Spleen (tissue), 11 donors: ENCODE results near the gene NLK. TPM values are rescaled to one million over a fixed set of nuclear protein-coding genes. Genes with fewer than 3 reads are reported as not detected.

ENCODE experiments used
- DNase-seq: peaks from one replicate; pipeline ENCODE4 v3.0.0-alpha.2; 2020
- H3K27ac ChIP-seq, 8 donors: fragments of 200-600 bp; sonication (generic) in 7 of 8; 1 replicate in 4 of 8; 2 replicates in 4 of 8; pipeline versions ENCODE4 v1.5.0 to v1.8.0; 2016 to 2021; ENCODE audit warnings: inconsistent platforms in 4 of 8, mild to moderate bottlenecking in 4 of 8, moderate library complexity in 1 of 8
- H3K27me3 ChIP-seq, 7 donors: fragments of 200-600 bp; sonication (generic) in 6 of 7; replicated peaks in 1 of 7; 1 replicate in 4 of 7; 2 replicates in 3 of 7; pipeline versions ENCODE4 v1.5.0 to v1.8.0; 2016 to 2021; ENCODE audit warnings: inconsistent platforms in 3 of 7, mild to moderate bottlenecking in 1 of 7
- H3K36me3 ChIP-seq, 6 donors: fragments of 200-600 bp; sonication (generic) in 5 of 6; 1 replicate in 4 of 6; 2 replicates in 2 of 6; pipeline versions ENCODE4 v1.5.0 to v1.8.0; 2016 to 2021; ENCODE audit warnings: inconsistent platforms in 2 of 6
- H3K4me1 ChIP-seq, 6 donors: fragments of 200-600 bp; sonication (generic) in 5 of 6; 1 replicate in 3 of 6; 2 replicates in 3 of 6; pipeline versions ENCODE4 v1.5.0 to v1.8.0; 2016 to 2021; ENCODE audit warnings: inconsistent platforms in 3 of 6
- H3K4me3 ChIP-seq, 8 donors: fragments of 200-600 bp; sonication (generic) in 7 of 8; 1 replicate in 4 of 8; 2 replicates in 4 of 8; pipeline versions ENCODE4 v1.5.0 to v1.8.0; 2016 to 2021; ENCODE audit warnings: inconsistent platforms in 4 of 8, mild to moderate bottlenecking in 4 of 8, moderate library complexity in 2 of 8
- H3K9me3 ChIP-seq, 8 donors: fragments of 200-600 bp; sonication (generic) in 7 of 8; 1 replicate in 4 of 8; 2 replicates in 4 of 8; pipeline versions ENCODE4 v1.5.0 to v1.8.0; 2016 to 2021; ENCODE audit warnings: inconsistent platforms in 4 of 8
- POLR2A ChIP-seq, 3 donors: fragments of 450-650 bp; IDR thresholded peaks; one replicate each; pipeline ENCODE4 v1.5.1; 2017; ENCODE audit warnings: antibody characterized with exemption in 3 of 3, mild to moderate bottlenecking in 1 of 3
- POLR2AphosphoS5 ChIP-seq, 3 donors: sonication (generic); formaldehyde crosslinking; IDR thresholded peaks; one replicate each; pipeline ENCODE4 v1.5.1; 2017; ENCODE audit warnings: antibody characterized with exemption in 3 of 3
- WGBS, 5 donors: extraction: QIAGEN DNeasy Blood & Tissue Kit in 3 of 5; methylation state at CpG; one replicate each; pipeline versions ENCODE4 v1.1.5 to v1.1.7; 2013 to 2018; 5-methylcytosine and 5-hydroxymethylcytosine counted together
- intact Hi-C: fragments of 100-400 bp; cut with DNase I; formaldehyde crosslinking; loops from one replicate; pipeline ENCODE4 v1.15.0; 2023; ENCODE audit warnings: low total_unique reads
- polyA plus RNA-seq, 3 donors: library from polyadenylated mRNA; stranded (reverse); fragments of 200-250 nt; gene quantifications; one replicate each; pipeline ENCODE4 v1.2.1, GENCODE V29; 2013
- total RNA-seq, 7 donors: library from RNA; depleted of rRNA in 3 of 7; stranded (reverse); fragments of >200 nt in 3 of 7; fragmentation: NEBNext Ultra II Directional in 4 of 7; extraction: Animal tissue kit (Norgen Biotek cat#: 25700) in 4 of 7; gene quantifications; one replicate each; pipeline versions ENCODE4 v1.1.0 to v1.2.1, GENCODE V29; 2016 to 2021
- TF ChIP-seq, protein P1 (sequence below), 11 experiments: fragments of 200-600 bp in 7 of 11; fragments of 450-650 bp in 4 of 11; sonication (generic) in 4 of 11; IDR thresholded peaks in 8 of 11; conservative IDR thresholded peaks in 3 of 11; 1 replicate in 7 of 11; 2 replicates in 4 of 11; pipeline versions ENCODE4 v1.4.0 to v1.8.0; 2016 to 2021; ENCODE audit warnings: antibody characterized with exemption in 11 of 11, inconsistent platforms in 4 of 11, mild to moderate bottlenecking in 1 of 11
- donor health status: healthy with polysubstance abuse.
- donor health status: DM: no; HTN: no; CAD: no; lungs with moderate emphysema.
- donor health status: DM: no; HTN: no; CAD: no.
- donor health status: Bipolar disorder and iron deficiency.
- donor health status: healthy.
- donor health status: DM: no; HTN: no; CAD: no.
- donor health status: DM: yes; HTN: yes; CAD: no.

Gene NLK
- total and polyA plus RNA-seq, 10 donors, result 12.6 to 49.4 (median 34.3) TPM

GRCh38 chr17:28141313-28141712, 98.8 kb downstream of the NLK start:
- DNase-seq, result no peak
- no peaks in the 10 kb centered on the region for H3K9me3 ChIP-seq
- no peaks in the 10 kb centered on the region for H3K27me3 ChIP-seq
- no peak overlapping the region for H3K4me3 ChIP-seq
- H3K4me1 ChIP-seq, result no peaks in the 10 kb centered on the region
- no peak for TF ChIP-seq POLR2A (IDR thresholded peaks at IDR 0.05)
- 89 to 94% (median 93%) methylated on average over 3 of the region's 3 CpGs for WGBS, 5 donors
- H3K27ac ChIP-seq, result no peak overlapping the region
- H3K36me3 ChIP-seq, result peaks cover 0 to 54% (median 2%) of the 10 kb centered on the region in 6 donors
- intact Hi-C loops, result no loop called here

DNA sequence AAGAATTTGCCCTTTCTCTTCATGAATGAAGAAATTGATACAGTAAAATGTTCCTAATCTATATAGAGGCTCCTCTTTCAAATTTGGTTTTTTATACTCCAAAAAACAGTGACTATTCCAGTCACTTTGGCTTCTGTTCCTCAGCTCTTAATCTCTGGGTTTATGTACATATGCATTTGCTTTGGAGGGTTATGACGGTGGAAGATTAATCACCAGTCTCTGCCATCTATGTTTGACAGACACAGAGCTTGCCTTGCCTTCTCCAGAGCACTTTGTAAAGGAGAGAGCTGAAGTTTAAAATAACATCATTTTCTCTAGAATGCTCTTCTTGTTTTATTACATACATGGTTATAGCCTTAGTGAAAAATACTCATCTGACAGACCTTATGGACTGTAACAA, 99.3 kb downstream of the NLK start:
- Histone ChIP-seq H3K4me1 (no peaks in the 10 kb centered on the region), H3K9me3 (no peaks in the 10 kb centered on the region), H3K27me3 (no peaks in the 10 kb centered on the region), H3K27ac (no peak overlapping the region), H3K36me3 (peaks cover 0 to 51% (median 2%) of the 10 kb centered on the region in 6 donors), H3K4me3 (no peak overlapping the region)
- WGBS, 5 donors, result 94 to 95% (median 94%) methylated on average over 1 of the region's 1 CpG
- intact Hi-C loops, result no loop called here
- no peak for DNase-seq
- no peak for TF ChIP-seq POLR2AphosphoS5 (IDR thresholded peaks at IDR 0.05)
- TF ChIP-seq POLR2A (IDR thresholded peaks at IDR 0.05), result no peak
- TF ChIP-seq, protein P1, sequence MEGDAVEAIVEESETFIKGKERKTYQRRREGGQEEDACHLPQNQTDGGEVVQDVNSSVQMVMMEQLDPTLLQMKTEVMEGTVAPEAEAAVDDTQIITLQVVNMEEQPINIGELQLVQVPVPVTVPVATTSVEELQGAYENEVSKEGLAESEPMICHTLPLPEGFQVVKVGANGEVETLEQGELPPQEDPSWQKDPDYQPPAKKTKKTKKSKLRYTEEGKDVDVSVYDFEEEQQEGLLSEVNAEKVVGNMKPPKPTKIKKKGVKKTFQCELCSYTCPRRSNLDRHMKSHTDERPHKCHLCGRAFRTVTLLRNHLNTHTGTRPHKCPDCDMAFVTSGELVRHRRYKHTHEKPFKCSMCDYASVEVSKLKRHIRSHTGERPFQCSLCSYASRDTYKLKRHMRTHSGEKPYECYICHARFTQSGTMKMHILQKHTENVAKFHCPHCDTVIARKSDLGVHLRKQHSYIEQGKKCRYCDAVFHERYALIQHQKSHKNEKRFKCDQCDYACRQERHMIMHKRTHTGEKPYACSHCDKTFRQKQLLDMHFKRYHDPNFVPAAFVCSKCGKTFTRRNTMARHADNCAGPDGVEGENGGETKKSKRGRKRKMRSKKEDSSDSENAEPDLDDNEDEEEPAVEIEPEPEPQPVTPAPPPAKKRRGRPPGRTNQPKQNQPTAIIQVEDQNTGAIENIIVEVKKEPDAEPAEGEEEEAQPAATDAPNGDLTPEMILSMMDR (IDR thresholded peaks at IDR 0.05 in 8 of 11, conservative IDR thresholded peaks at IDR 0.05 in 3 of 11), result no peak

- H3K4me1 ChIP-seq, result no peaks in the 10 kb centered on the region
- WGBS, 5 donors, result 81 to 89% (median 85%) methylated on average over 5 of the region's 5 CpGs
- H3K27me3 ChIP-seq, result no peaks in the 10 kb centered on the region
- no peak for TF ChIP-seq POLR2AphosphoS5 (IDR thresholded peaks at IDR 0.05)
- TF ChIP-seq, protein P1 (IDR thresholded peaks at IDR 0.05 in 8 of 11, conservative IDR thresholded peaks at IDR 0.05 in 3 of 11), result no peak
- no peak for TF ChIP-seq POLR2A (IDR thresholded peaks at IDR 0.05)
- H3K4me3 ChIP-seq, result no peak overlapping the region
- no peak overlapping the region for H3K27ac ChIP-seq
- intact Hi-C loops, result no loop called here
- H3K9me3 ChIP-seq, result no peaks in the 10 kb centered on the region
- H3K36me3 ChIP-seq, result peaks cover 0 to 51% (median 2%) of the 10 kb centered on the region in 6 donors
- no peak for DNase-seq
Measured at GRCh38 chr17:28142305-28142704, 99.8 kb downstream of the NLK start.

DNA sequence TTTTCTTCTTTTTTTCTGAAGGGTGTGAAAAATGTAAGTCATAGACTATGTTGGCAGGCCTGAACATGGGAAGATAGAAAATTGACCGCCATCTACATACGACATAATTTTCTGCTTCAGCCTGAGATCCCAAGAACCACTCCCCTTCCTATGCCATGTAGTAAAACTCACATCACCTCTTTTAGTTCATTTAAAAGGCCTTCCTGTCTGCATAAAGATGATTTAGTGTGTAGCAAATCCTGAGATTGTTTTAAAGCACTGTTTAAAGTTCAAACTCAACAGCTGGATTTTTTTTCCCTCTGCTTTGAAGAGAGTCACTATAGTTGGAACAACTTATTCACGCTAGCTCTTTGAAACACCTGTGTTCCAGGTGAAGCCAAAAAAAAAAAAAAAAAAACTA, 101.5 kb downstream of the NLK start:
- H3K27ac ChIP-seq, result no peak overlapping the region
- no peaks in the 10 kb centered on the region for H3K27me3 ChIP-seq
- intact Hi-C loops, result no loop called here
- H3K4me1 ChIP-seq, result no peaks in the 10 kb centered on the region
- no peak for DNase-seq
- H3K9me3 ChIP-seq, result no peaks in the 10 kb centered on the region
- TF ChIP-seq POLR2A (IDR thresholded peaks at IDR 0.05) (no peak), POLR2AphosphoS5 (IDR thresholded peaks at IDR 0.05) (no peak)
- TF ChIP-seq, protein P1 (IDR thresholded peaks at IDR 0.05 in 8 of 11, conservative IDR thresholded peaks at IDR 0.05 in 3 of 11), result no peak
- no peak overlapping the region for H3K4me3 ChIP-seq
- WGBS, 5 donors, result 92 to 98% (median 95%) methylated on average over 3 of the region's 3 CpGs
- H3K36me3 ChIP-seq, result peaks cover 0 to 39% (median 2%) of the 10 kb centered on the region in 6 donors

DNA sequence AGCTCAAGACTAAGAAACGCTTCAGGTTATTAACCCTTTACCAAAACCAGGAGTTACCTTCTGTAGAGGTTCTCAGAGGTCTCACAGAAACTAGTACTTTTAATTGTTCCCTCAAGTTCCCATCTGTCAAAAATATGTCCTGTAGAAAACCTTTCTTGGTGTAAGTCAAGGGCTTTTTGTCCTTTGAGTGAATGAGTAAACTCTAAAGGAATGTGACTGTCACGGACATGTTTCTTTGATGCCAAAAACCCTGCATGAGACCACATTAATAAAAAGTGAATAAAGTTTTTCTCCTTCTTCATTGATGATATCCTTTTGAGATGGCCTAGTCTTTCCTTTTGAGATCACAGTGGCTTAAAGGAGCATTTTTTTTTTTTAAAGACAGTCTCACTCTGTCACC, 102.9 kb downstream of the NLK start:
- Histone ChIP-seq H3K9me3 (no peaks in the 10 kb centered on the region), H3K36me3 (peaks cover 0 to 28% (median 2%) of the 10 kb centered on the region in 6 donors), H3K27me3 (no peaks in the 10 kb centered on the region), H3K27ac (no peak overlapping the region), H3K4me3 (no peak overlapping the region), H3K4me1 (no peaks in the 10 kb centered on the region)
- TF ChIP-seq, protein P1 (IDR thresholded peaks at IDR 0.05 in 8 of 11, conservative IDR thresholded peaks at IDR 0.05 in 3 of 11), result no peak
- TF ChIP-seq POLR2AphosphoS5 (IDR thresholded peaks at IDR 0.05), result no peak
- 85 to 91% (median 88%) methylated on average over 2 of the region's 2 CpGs for WGBS, 5 donors
- no peak for DNase-seq
- intact Hi-C loops, result no loop called here
